GM12878 (cell line): ENCODE data around the gene TBC1D12. TPM values are rescaled to one million over a fixed set of nuclear protein-coding genes. Genes with fewer than 3 reads are reported as not detected.
A peak's percentile ranks its signal among the peaks of the same experiment; 100 is the strongest.

Experiments
- ATAC-seq: fragments of 200-7000 bp; cut with Tn5 transposase; 3 replicates; pipeline ENCODE4 v1.9.1; 2020; ENCODE audit warnings: mild to moderate bottlenecking, moderate library complexity
- BruUV-seq: library from RNA; stranded (reverse); fragments of 400-500 nt; replicated peaks from 2 replicates; lab custom pipeline; 2021; lab: Mats Ljungman, UMichigan
- CTCF ChIA-PET: fragments of 300-600 bp; sonication (Branson Sonifier 250); formaldehyde crosslinking; extraction: SDS; loops from one replicate; lab custom pipeline; 2021; ENCODE audit warnings: inconsistent platforms; lab: Yijun Ruan, JAX
- POLR2A ChIA-PET: fragments of 350-600 bp; formaldehyde crosslinking; extraction: SDS; loops from one replicate; lab custom pipeline; 2021; ENCODE audit warnings: inconsistent platforms; lab: Charles Lee
- RAD21 ChIA-PET: fragments of 300-600 bp; sonication (Branson Sonifier 250); formaldehyde crosslinking; loops from one replicate; lab custom pipeline; 2023; ENCODE audit warnings: antibody characterized with exemption; ENCODE audit not compliant: unreplicated experiment; lab: Charles Lee
- SMC1A ChIA-PET: fragments of 300-600 bp; sonication (Branson Sonifier 250); formaldehyde crosslinking; loops from one replicate; lab custom pipeline; 2023; ENCODE audit not compliant: unreplicated experiment, uncharacterized antibody; lab: Charles Lee
- DNase-seq: peaks from one replicate; pipeline ENCODE4 v3.0.0-alpha.2; 2011; ENCODE audit warnings: low read depth, low spot score
- FAIRE-seq: peaks from 3 replicates; lab custom pipeline; 2011; peaks lifted over from hg19 to GRCh38; lab: Jason Lieb, UNC
- H2AFZ ChIP-seq: 2 replicates; pipeline ENCODE4 v1.6.0; 2011; ENCODE audit warnings: low read depth, low read length, control low read depth; ENCODE audit not compliant: control insufficient read depth
- H3K27ac ChIP-seq: 2 replicates; pipeline ENCODE4 v1.5.1; 2011; ENCODE audit warnings: control low read depth; ENCODE audit not compliant: control insufficient read depth, insufficient read depth
- H3K27me3 ChIP-seq, 2 experiments: replicated peaks in 1 of 2; 2 replicates each; pipeline versions ENCODE4 v1.6.0 to v1.6.1; 2011; ENCODE audit warnings: low read length in 1 of 2; ENCODE audit not compliant: control insufficient read depth in 2 of 2, insufficient read depth in 2 of 2
- H3K36me3 ChIP-seq, 2 experiments: 2 replicates each; pipeline ENCODE4 v1.5.1; 2011; ENCODE audit warnings: low read length in 1 of 2; ENCODE audit not compliant: control insufficient read depth in 2 of 2, insufficient read depth in 2 of 2
- H3K4me1 ChIP-seq: 2 replicates; pipeline ENCODE4 v1.6.1; 2011; ENCODE audit warnings: mild to moderate bottlenecking, low read length, moderate library complexity, mixed read lengths; ENCODE audit not compliant: control insufficient read depth, insufficient read depth
- H3K4me2 ChIP-seq: 2 replicates; pipeline ENCODE4 v1.6.0; 2011; ENCODE audit warnings: control low read depth; ENCODE audit not compliant: control insufficient read depth, insufficient read depth
- H3K4me3 ChIP-seq: fragments of 200-600 bp; sonication (generic); 2 replicates; pipeline ENCODE4 v1.5.1; 2016
- H3K79me2 ChIP-seq: 2 replicates; pipeline ENCODE4 v1.6.0; 2011; ENCODE audit warnings: low read length; ENCODE audit not compliant: control insufficient read depth, insufficient read depth
- H3K9ac ChIP-seq: 2 replicates; pipeline ENCODE4 v1.8.0; 2011; ENCODE audit warnings: low read length, control low read depth, mixed read lengths; ENCODE audit not compliant: control insufficient read depth, insufficient read depth
- H3K9me3 ChIP-seq: replicated peaks from 3 replicates; pipeline ENCODE4 v1.5.1; 2011; ENCODE audit warnings: mild to moderate bottlenecking, low read length; ENCODE audit not compliant: control insufficient read depth, insufficient read depth
- H4K20me1 ChIP-seq: 2 replicates; pipeline ENCODE4 v1.6.0; 2011; ENCODE audit not compliant: control insufficient read depth, insufficient read depth
- ASH2L ChIP-seq: fragments of 300-600, 200-600 bp; sonication (generic); IDR thresholded peaks from 2 replicates; pipeline ENCODE4 v1.6.1; 2017; ENCODE audit warnings: low read depth, mild to moderate bottlenecking, borderline replicate concordance
- ATF7 ChIP-seq: fragments of 450-650 bp; IDR thresholded peaks from 2 replicates; pipeline ENCODE4 v1.6.1; 2016; ENCODE audit warnings: low read depth, mild to moderate bottlenecking
- CBX5 ChIP-seq: sonication (generic); IDR thresholded peaks from 2 replicates; pipeline ENCODE4 v1.6.1; 2016; ENCODE audit warnings: low read depth, moderate library complexity, mild to moderate bottlenecking, inconsistent platforms
- CHD1 ChIP-seq: IDR thresholded peaks from 2 replicates; pipeline ENCODE4 v1.6.1; 2012; ENCODE audit warnings: low read depth, low read length, improper control_type of control experiment
- CHD2 ChIP-seq: IDR thresholded peaks from 2 replicates; pipeline ENCODE4 v1.6.1; 2011; ENCODE audit warnings: low read depth, low read length, improper control_type of control experiment, borderline replicate concordance
- FOXK2 ChIP-seq: fragments of 450-650 bp; IDR thresholded peaks from 2 replicates; pipeline ENCODE4 v1.6.1; 2017; ENCODE audit warnings: mild to moderate bottlenecking, moderate library complexity
- FOXM1 ChIP-seq: IDR thresholded peaks from 2 replicates; pipeline ENCODE4 v1.6.1; 2012; ENCODE audit warnings: low read depth, mild to moderate bottlenecking, inconsistent platforms, low read length, moderate library complexity
- HDGF ChIP-seq: fragments of 450-650 bp; IDR thresholded peaks from 2 replicates; pipeline ENCODE4 v1.6.1; 2016; ENCODE audit warnings: antibody characterized with exemption
- JUNB ChIP-seq: IDR thresholded peaks from 2 replicates; pipeline ENCODE4 v1.6.1; 2016; ENCODE audit warnings: antibody characterized with exemption, mild to moderate bottlenecking
- KDM1A ChIP-seq: fragments of 200-600 bp; sonication (generic); IDR thresholded peaks from 2 replicates; pipeline ENCODE4 v1.6.1; 2016; ENCODE audit warnings: borderline replicate concordance
- MYB ChIP-seq: fragments of 150-350 bp; IDR thresholded peaks from 2 replicates; pipeline ENCODE4 v1.6.1; 2014; ENCODE audit warnings: mild to moderate bottlenecking, low read depth, low read length, borderline replicate concordance
- NFIC ChIP-seq: IDR thresholded peaks from 2 replicates; pipeline ENCODE4 v1.6.1; 2012; ENCODE audit warnings: low read depth, mild to moderate bottlenecking, inconsistent platforms, low read length, moderate library complexity
- NFXL1 ChIP-seq: fragments of 450-650 bp; IDR thresholded peaks from 2 replicates; pipeline ENCODE4 v1.6.1; 2017; ENCODE audit warnings: antibody characterized with exemption, mild to moderate bottlenecking, borderline replicate concordance
- PAX8 ChIP-seq: fragments of 450-650 bp; IDR thresholded peaks from 2 replicates; pipeline ENCODE4 v1.6.1; 2017; ENCODE audit warnings: mild to moderate bottlenecking, moderate library complexity
- POU2F2 ChIP-seq: IDR thresholded peaks from 3 replicates; pipeline ENCODE4 v1.6.1; 2011; ENCODE audit warnings: low read depth, mild to moderate bottlenecking, low read length, borderline replicate concordance
- RAD51 ChIP-seq: fragments of 450-650 bp; IDR thresholded peaks from 2 replicates; pipeline ENCODE4 v1.6.1; 2016; ENCODE audit warnings: moderate library complexity, mild to moderate bottlenecking, inconsistent platforms
- RBBP5 ChIP-seq: fragments of 200-600 bp; sonication (generic); conservative IDR thresholded peaks from 2 replicates; pipeline ENCODE4 v1.6.1; 2016
- SMAD5 ChIP-seq: IDR thresholded peaks from 2 replicates; pipeline ENCODE4 v1.6.1; 2016; ENCODE audit warnings: antibody characterized with exemption, low read depth
- SMC3 ChIP-seq: IDR thresholded peaks from 2 replicates; pipeline ENCODE4 v1.6.1; 2011; ENCODE audit warnings: low read length, improper control_type of control experiment, borderline replicate concordance
- TARDBP ChIP-seq: IDR thresholded peaks from 2 replicates; pipeline ENCODE4 v1.6.1; 2016; ENCODE audit warnings: borderline replicate concordance
- WGBS: methylation state at CpG from one replicate; pipeline ENCODE4 v1.1.6; 2016; ENCODE audit warnings: low lambda C conversion rate; ENCODE audit not compliant: insufficient replicate concordance, insufficient coverage; ENCODE audit errors: missing lambda C conversion rate; 5-methylcytosine and 5-hydroxymethylcytosine counted together
- in situ Hi-C: fragments of 300-500 bp; cut with MboI; formaldehyde crosslinking; loops from 9 replicates; pipeline ENCODE4 v1.14.3; 2018; ENCODE audit warnings: mixed read lengths
- intact Hi-C: fragments of 100-400 bp; cut with micrococcal nuclease; formaldehyde crosslinking; loops from one replicate; pipeline ENCODE4 v1.14.2; 2022; ENCODE audit not compliant: unreplicated experiment
- polyA plus RNA-seq, 11 experiments: library from polyadenylated mRNA; depleted of rRNA in 4 of 11; unstranded in 6 of 11; stranded (reverse) in 5 of 11; fragments of >200 nt; fragmentation: Nextera tagmentation in 4 of 11; fragmentation: Illumina TruSeq in 1 of 11; extraction: Ambion mirVana in 4 of 11; extraction: Trizol in 1 of 11; gene quantifications; 1 replicate in 1 of 11; 2 replicates in 10 of 11; pipeline versions ENCODE4 v1.2.1 to v1.2.3, GENCODE V29; 2011 to 2016; ENCODE audit warnings: inconsistent platforms in 2 of 11, missing spikeins in 2 of 11, low read depth in 1 of 11
- total RNA-seq, 4 experiments: library from RNA; depleted of rRNA in 3 of 4; stranded (reverse); fragments of >200 nt in 3 of 4; fragmentation: Illumina TruSeq in 1 of 4; extraction: Trizol in 1 of 4; gene quantifications; 2 replicates each; pipeline versions ENCODE4 v1.2.1 to v1.2.3, GENCODE V29; 2013 to 2021
- TF ChIP-seq, protein P1 (sequence below), 3 experiments: IDR thresholded peaks in 2 of 3; conservative IDR thresholded peaks in 1 of 3; 2 replicates each; pipeline ENCODE4 v1.5.1; 2011; ENCODE audit warnings: low read depth in 3 of 3, low read length in 3 of 3, mild to moderate bottlenecking in 3 of 3, control low read depth in 2 of 3, moderate library complexity in 2 of 3, inconsistent platforms in 1 of 3, mixed read lengths in 1 of 3; ENCODE audit not compliant: control insufficient read depth in 2 of 3, insufficient read depth in 1 of 3; ENCODE audit errors: extremely low read depth in 1 of 3

Gene TBC1D12
- total and polyA plus RNA-seq, 10 of the 15 experiments (the other 5 are each of a cell fraction or from before 2014, with no cell fraction given) = 2.6 to 7.5 (median 3.8) TPM

GRCh38 chr10:94461503-94461902 lies 59.2 kb downstream of the TBC1D12 start:
- 0% methylated on average over 1 of the region's 1 CpG for WGBS
- ChIA-PET SMC1A (interaction anchor here (1.0 kb wide), 1 partner anchor 9 kb away, joined by 4 read pairs; no protein-coding TSS in a partner anchor), CTCF (interaction anchor here (1.1 kb wide), 1 partner anchor 18 kb away, joined by 3 read pairs; no protein-coding TSS in a partner anchor), RAD21 (no interaction called here), POLR2A (no interaction called here)
- intact Hi-C loops (no loop called here), in situ Hi-C loops (no loop called here)
- TF ChIP-seq HDGF (no peak), TARDBP (no peak), CHD2 (no peak), FOXM1 (no peak), SMAD5 (no peak), SMC3 (no peak), KDM1A (no peak), CHD1 (no peak)
- no peak for FAIRE-seq
- Histone ChIP-seq H3K27ac (no peak overlapping the region), H4K20me1 (no peaks in the 10 kb centered on the region), H3K9me3 (peaks cover 2% of the 10 kb centered on the region; the same call in 1 of the 3 replicates), H3K4me2 (no peak overlapping the region), H3K9ac (no peak overlapping the region), H3K4me3 (no peak overlapping the region), H3K4me1 (no peaks in the 10 kb centered on the region), H3K36me3 (no peaks in the 10 kb centered on the region), H2AFZ (no peak overlapping the region), H3K27me3 (no peaks in the 10 kb centered on the region), H3K79me2 (no peaks in the 10 kb centered on the region)
- BruUV-seq = no TSS peak
- no peak for DNase-seq
- ATAC-seq = peak; percentile 22; the same call in 2 of the 3 replicates

DNA sequence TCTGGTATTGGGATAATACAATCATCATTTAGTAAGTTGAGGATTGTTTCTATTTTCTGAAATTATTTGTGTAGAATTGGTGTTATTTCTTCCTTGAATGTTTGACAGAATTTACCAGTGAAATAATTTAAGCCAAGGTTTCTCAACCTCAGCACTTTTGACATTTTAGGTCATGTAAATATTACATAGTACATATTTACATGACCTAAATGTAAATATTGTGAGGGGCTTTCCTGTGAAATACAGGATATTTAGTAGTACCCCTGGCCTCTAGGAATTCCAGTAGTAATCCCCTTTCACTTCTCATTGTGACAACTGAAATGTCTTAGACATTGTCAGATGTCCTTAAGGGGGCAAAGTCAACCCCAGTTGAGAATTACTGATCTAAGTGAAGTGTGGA lies 59.8 kb downstream of the TBC1D12 start:
- H3K27me3 ChIP-seq = no peaks in the 10 kb centered on the region
- SMC1A ChIA-PET = no interaction called here
- no TSS peak for BruUV-seq
- no peaks in the 10 kb centered on the region for H4K20me1 ChIP-seq
- H3K4me3 ChIP-seq = no peak overlapping the region
- H3K9ac ChIP-seq = no peak overlapping the region
- no peak overlapping the region for H3K4me2 ChIP-seq
- intact Hi-C loops (no loop called here), in situ Hi-C loops (no loop called here)
- POLR2A ChIA-PET = interaction anchor here (0.6 kb wide), 1 partner anchor 9 kb away, joined by 4 read pairs; no protein-coding TSS in a partner anchor
- DNase-seq = no peak
- CTCF ChIA-PET = interaction anchor here (1.1 kb wide), 1 partner anchor 18 kb away, joined by 3 read pairs; no protein-coding TSS in a partner anchor
- no peaks in the 10 kb centered on the region for H3K36me3 ChIP-seq
- H3K4me1 ChIP-seq = no peaks in the 10 kb centered on the region
- no peaks in the 10 kb centered on the region for H3K79me2 ChIP-seq
- FAIRE-seq = no peak
- no peak overlapping the region for H3K27ac ChIP-seq
- H2AFZ ChIP-seq = no peak overlapping the region
- peaks cover 2% of the 10 kb centered on the region; the same call in 1 of the 3 replicates for H3K9me3 ChIP-seq
- RAD21 ChIA-PET = no interaction called here
- no peak; the same call in 2 of the 3 replicates for ATAC-seq
- no peak for TF ChIP-seq MYB
- TF ChIP-seq, protein P1, sequence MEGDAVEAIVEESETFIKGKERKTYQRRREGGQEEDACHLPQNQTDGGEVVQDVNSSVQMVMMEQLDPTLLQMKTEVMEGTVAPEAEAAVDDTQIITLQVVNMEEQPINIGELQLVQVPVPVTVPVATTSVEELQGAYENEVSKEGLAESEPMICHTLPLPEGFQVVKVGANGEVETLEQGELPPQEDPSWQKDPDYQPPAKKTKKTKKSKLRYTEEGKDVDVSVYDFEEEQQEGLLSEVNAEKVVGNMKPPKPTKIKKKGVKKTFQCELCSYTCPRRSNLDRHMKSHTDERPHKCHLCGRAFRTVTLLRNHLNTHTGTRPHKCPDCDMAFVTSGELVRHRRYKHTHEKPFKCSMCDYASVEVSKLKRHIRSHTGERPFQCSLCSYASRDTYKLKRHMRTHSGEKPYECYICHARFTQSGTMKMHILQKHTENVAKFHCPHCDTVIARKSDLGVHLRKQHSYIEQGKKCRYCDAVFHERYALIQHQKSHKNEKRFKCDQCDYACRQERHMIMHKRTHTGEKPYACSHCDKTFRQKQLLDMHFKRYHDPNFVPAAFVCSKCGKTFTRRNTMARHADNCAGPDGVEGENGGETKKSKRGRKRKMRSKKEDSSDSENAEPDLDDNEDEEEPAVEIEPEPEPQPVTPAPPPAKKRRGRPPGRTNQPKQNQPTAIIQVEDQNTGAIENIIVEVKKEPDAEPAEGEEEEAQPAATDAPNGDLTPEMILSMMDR (IDR thresholded peaks at IDR 0.05 in 2 of 3, conservative IDR thresholded peaks at IDR 0.05 in 1 of 3; ENCODE audit: control insufficient read depth in 2 of 3, extremely low read depth in 1 of 3, insufficient read depth in 1 of 3, low read depth in 3 of 3, low read length in 3 of 3) = no peak
- TF ChIP-seq RAD51 = no peak
- TF ChIP-seq CBX5 = no peak
- TF ChIP-seq PAX8 = no peak
- TF ChIP-seq KDM1A = no peak
- no peak for TF ChIP-seq JUNB
- TF ChIP-seq NFIC = no peak
- no peak for TF ChIP-seq ATF7
- no peak for TF ChIP-seq POU2F2
- TF ChIP-seq NFXL1 = no peak
- TF ChIP-seq RBBP5 = no peak
- TF ChIP-seq ASH2L = no peak
- no peak for TF ChIP-seq FOXK2
